Activated CD8-positive, alpha-beta T cell treated with anti-CD3 and anti-CD28 coated beads for 36 hours (primary cell): ENCODE data around the gene EML1. TPM values are rescaled to one million over a fixed set of nuclear protein-coding genes. Genes with fewer than 3 reads are reported as not detected.

ENCODE experiments used
- ATAC-seq: fragments of 200-7000 bp; cut with Tn5 transposase; one replicate; pipeline ENCODE4 v1.10.0; 2021; ENCODE audit warnings: mild to moderate bottlenecking, moderate library complexity
- CTCF ChIA-PET: fragments of 350-600 bp; sonication (Branson Sonifier 250); formaldehyde crosslinking; loops from one replicate; lab custom pipeline; 2021; ENCODE audit warnings: antibody characterized with exemption; lab: Charles Lee
- POLR2A ChIA-PET: fragments of 350-600 bp; sonication (Branson Sonifier 250); formaldehyde crosslinking; loops from one replicate; lab custom pipeline; 2021; ENCODE audit warnings: antibody characterized with exemption; lab: Charles Lee
- DNase-seq: peaks from one replicate; pipeline ENCODE4 v3.0.0-alpha.2; 2020
- H3K27ac Mint-ChIP-seq: one replicate; pipeline ENCODE4 v1.8.0; 2021; ENCODE audit warnings: mild to moderate bottlenecking, mixed read lengths
- H3K27me3 Mint-ChIP-seq: one replicate; pipeline ENCODE4 v1.8.0; 2021; ENCODE audit warnings: mixed read lengths
- H3K36me3 Mint-ChIP-seq: one replicate; pipeline ENCODE4 v1.8.0; 2021; ENCODE audit warnings: low read depth, mixed read lengths
- H3K4me1 Mint-ChIP-seq: one replicate; pipeline ENCODE4 v1.8.0; 2021; ENCODE audit warnings: low read depth, mixed read lengths
- H3K4me3 Mint-ChIP-seq: one replicate; pipeline ENCODE4 v1.8.0; 2021; ENCODE audit warnings: mild to moderate bottlenecking, moderate library complexity, mixed read lengths
- H3K9me3 Mint-ChIP-seq: one replicate; pipeline ENCODE4 v1.8.0; 2021; ENCODE audit warnings: mixed read lengths
- CTCF ChIP-seq: fragments of 200-600 bp; IDR thresholded peaks from one replicate; pipeline ENCODE4 v1.8.0; 2022; ENCODE audit warnings: antibody characterized with exemption, mild to moderate bottlenecking
- intact Hi-C: fragments of 100-400 bp; cut with micrococcal nuclease; formaldehyde crosslinking; loops from one replicate; pipeline ENCODE4 v1.10.0; 2022
- total RNA-seq, 2 experiments: library from RNA; stranded (reverse); gene quantifications; one replicate each; pipeline ENCODE4 v1.2.3, GENCODE V29; 2021

Gene EML1
- total RNA-seq, 2 experiments from 2014 or later = 0.56 to 0.70 TPM

- CTCF ChIA-PET = no interaction called here
- H3K36me3 Mint-ChIP-seq = no peaks in the 10 kb centered on the region
- POLR2A ChIA-PET = no interaction called here
- TF ChIP-seq CTCF = no peak
- DNase-seq = no peak
- ATAC-seq = no peak
- no peaks in the 10 kb centered on the region for H3K4me1 Mint-ChIP-seq
- H3K4me3 Mint-ChIP-seq = no peak overlapping the region
- H3K27me3 Mint-ChIP-seq = peaks cover 3% of the 10 kb centered on the region
- H3K27ac Mint-ChIP-seq = no peak overlapping the region
- H3K9me3 Mint-ChIP-seq = peaks cover 4% of the 10 kb centered on the region
- intact Hi-C loops = no loop called here
These were observed 109.7 kb downstream of the EML1 start for GRCh38 chr14:99902925-99903324.

DNA sequence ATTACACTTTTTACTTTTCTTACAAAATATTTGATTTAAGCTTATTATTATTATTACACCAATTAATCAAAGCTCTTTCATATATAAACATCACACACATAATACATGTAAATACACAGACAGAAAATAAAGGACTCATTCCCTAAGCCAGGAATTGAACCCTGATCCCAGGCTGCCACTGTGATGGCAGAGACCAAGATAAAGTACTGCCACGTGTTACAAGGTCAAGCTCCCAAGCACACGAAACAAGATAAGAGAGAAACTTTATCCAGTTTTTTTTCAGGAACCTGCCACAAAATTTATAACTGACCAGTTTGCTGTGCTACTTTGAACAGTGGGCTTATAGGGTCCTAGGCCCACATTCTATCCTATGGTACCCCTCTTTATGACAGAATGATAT is 111.3 kb downstream of the EML1 start:
- peaks cover 3% of the 10 kb centered on the region for H3K27me3 Mint-ChIP-seq

GRCh38 chr14:99905121-99905520 is 111.9 kb downstream of the EML1 start:
- peaks cover 4% of the 10 kb centered on the region for H3K9me3 Mint-ChIP-seq
- H3K27ac Mint-ChIP-seq = no peak overlapping the region
- no peaks in the 10 kb centered on the region for H3K36me3 Mint-ChIP-seq
- no peak for DNase-seq
- POLR2A ChIA-PET = no interaction called here
- ATAC-seq = no peak
- no peak for TF ChIP-seq CTCF
- H3K4me3 Mint-ChIP-seq = no peak overlapping the region
- H3K27me3 Mint-ChIP-seq = peaks cover 3% of the 10 kb centered on the region
- CTCF ChIA-PET = interaction anchor here (1.0 to 2.3 kb wide), 2 partner anchors 19 to 42 kb away, joined by 4 to 8 read pairs; no protein-coding TSS in a partner anchor
- intact Hi-C loops = no loop called here
- no peaks in the 10 kb centered on the region for H3K4me1 Mint-ChIP-seq

More for the DNA sequence above, 111.3 kb downstream of the EML1 start:
- H3K27ac Mint-ChIP-seq = no peak overlapping the region
- TF ChIP-seq CTCF = no peak
- ChIA-PET CTCF (interaction anchor here (1.0 to 2.3 kb wide), 2 partner anchors 19 to 42 kb away, joined by 4 to 8 read pairs; no protein-coding TSS in a partner anchor), POLR2A (no interaction called here)
- H3K36me3 Mint-ChIP-seq = no peaks in the 10 kb centered on the region
- H3K4me1 Mint-ChIP-seq = no peaks in the 10 kb centered on the region
- DNase-seq (no peak), ATAC-seq (no peak)
- H3K9me3 Mint-ChIP-seq = peaks cover 4% of the 10 kb centered on the region
- H3K4me3 Mint-ChIP-seq = no peak overlapping the region
- intact Hi-C loops = no loop called here

- no peak for TF ChIP-seq CTCF
- H3K27ac Mint-ChIP-seq = no peak overlapping the region
- DNase-seq (no peak), ATAC-seq (no peak)
- ChIA-PET POLR2A (no interaction called here), CTCF (no interaction called here)
- H3K27me3 Mint-ChIP-seq = peaks cover 16% of the 10 kb centered on the region
- intact Hi-C loops = no loop called here
- no peak overlapping the region for H3K4me3 Mint-ChIP-seq
- no peaks in the 10 kb centered on the region for H3K4me1 Mint-ChIP-seq
- no peaks in the 10 kb centered on the region for H3K36me3 Mint-ChIP-seq
- peaks cover 4% of the 10 kb centered on the region for H3K9me3 Mint-ChIP-seq
These were observed 114.8 kb downstream of the EML1 start for GRCh38 chr14:99907761-99908652.

DNA sequence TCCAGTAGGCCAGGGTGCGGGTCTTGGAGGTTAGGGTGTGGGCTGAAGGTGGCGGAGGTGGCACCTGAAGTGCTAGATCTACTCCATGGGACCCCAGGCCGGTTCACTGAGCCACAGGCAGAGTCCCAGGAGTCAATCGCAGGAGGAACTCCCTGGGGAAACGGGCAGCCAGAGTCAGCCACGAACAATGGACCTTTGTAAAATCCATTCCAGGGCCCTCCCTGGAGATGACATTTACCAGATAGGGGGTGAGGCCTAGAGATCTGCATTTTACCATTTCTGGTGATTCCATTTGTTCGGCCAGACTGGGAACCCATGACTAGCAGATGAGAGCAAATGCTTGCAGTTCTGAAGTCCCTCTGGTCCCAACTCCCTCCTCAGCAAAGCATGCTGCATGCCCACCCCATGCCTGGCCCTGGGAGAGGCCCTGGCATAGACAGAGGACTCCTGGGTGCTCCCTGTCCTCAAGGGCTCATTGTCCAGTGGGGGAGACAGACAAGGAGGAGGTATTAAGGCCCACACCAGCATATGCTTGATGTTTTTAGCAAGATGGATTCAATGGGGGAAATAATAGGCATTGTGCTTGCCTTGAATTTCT is 115.5 kb downstream of the EML1 start:
- CTCF ChIA-PET = no interaction called here
- no peak for TF ChIP-seq CTCF
- DNase-seq (no peak), ATAC-seq (no peak)
- Mint-ChIP-seq H3K27ac (no peak overlapping the region), H3K36me3 (no peaks in the 10 kb centered on the region), H3K4me1 (no peaks in the 10 kb centered on the region), H3K4me3 (no peak overlapping the region), H3K27me3 (peaks cover 14% of the 10 kb centered on the region), H3K9me3 (no peaks in the 10 kb centered on the region)
- POLR2A ChIA-PET = no interaction called here
- intact Hi-C loops = no loop called here
